Peyer's patch (tissue), 4 donors: ENCODE data around the gene AJUBA.

ENCODE experiments used
- CTCF ChIP-seq, 6 experiments: fragments of 450-650 bp in 4 of 6; fragments of 200-600 bp in 2 of 6; sonication (generic) in 1 of 6; IDR thresholded peaks; one replicate each; pipeline ENCODE4 v1.5.1; 2017 to 2019; ENCODE audit warnings: antibody characterized with exemption in 6 of 6, mild to moderate bottlenecking in 3 of 6, moderate library complexity in 1 of 6
- POLR2A ChIP-seq, 2 donors: fragments of 450-650 bp; IDR thresholded peaks; one replicate each; pipeline ENCODE4 v1.5.1; 2017; ENCODE audit warnings: antibody characterized with exemption in 2 of 2, mild to moderate bottlenecking in 2 of 2, moderate library complexity in 2 of 2

GRCh38 chr14:22977434-22977683 lies 5.0 kb downstream of the AJUBA start:
- TF ChIP-seq POLR2A (IDR thresholded peaks at IDR 0.05), result no peak
- no peak for TF ChIP-seq CTCF (IDR thresholded peaks at IDR 0.05)
